Hepatocyte (in vitro differentiated cells): ENCODE measurements around the gene XRCC1.

Experiments
- EZH2phosphoT487 ChIP-seq: fragments of 200-600 bp; sonication (generic); IDR thresholded peaks from one replicate; pipeline ENCODE4 v1.6.1; 2018; ENCODE audit warnings: antibody characterized with exemption, mild to moderate bottlenecking, low read depth, moderate library complexity; ENCODE audit not compliant: unreplicated experiment, severe bottlenecking
- TF ChIP-seq, protein P1 (sequence below): fragments of 200-600 bp; sonication (generic); IDR thresholded peaks from 2 replicates; pipeline ENCODE4 v1.5.1; 2016; ENCODE audit warnings: antibody characterized with exemption, mild to moderate bottlenecking; ENCODE audit not compliant: poor library complexity

DNA sequence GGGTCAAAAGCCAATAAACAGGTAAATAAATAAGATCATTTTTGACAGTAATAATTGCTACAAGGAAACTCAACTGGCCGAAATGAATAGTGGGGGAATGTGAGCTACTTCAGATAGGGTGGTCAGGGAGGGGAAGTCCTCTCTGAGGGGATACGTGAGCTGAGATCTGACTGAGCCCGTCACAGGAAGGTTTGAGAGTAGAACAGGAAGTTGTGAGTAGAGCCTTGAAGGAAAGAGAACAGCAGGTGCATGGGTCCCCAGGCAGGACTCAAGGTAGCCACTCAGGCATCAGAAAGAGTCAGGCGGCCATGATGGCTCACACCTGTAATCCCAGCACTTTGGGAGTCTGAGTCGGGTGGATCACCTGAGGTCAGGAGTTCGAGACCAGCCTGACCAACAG, 14.4 kb upstream of the XRCC1 start:
- TF ChIP-seq, protein P1, sequence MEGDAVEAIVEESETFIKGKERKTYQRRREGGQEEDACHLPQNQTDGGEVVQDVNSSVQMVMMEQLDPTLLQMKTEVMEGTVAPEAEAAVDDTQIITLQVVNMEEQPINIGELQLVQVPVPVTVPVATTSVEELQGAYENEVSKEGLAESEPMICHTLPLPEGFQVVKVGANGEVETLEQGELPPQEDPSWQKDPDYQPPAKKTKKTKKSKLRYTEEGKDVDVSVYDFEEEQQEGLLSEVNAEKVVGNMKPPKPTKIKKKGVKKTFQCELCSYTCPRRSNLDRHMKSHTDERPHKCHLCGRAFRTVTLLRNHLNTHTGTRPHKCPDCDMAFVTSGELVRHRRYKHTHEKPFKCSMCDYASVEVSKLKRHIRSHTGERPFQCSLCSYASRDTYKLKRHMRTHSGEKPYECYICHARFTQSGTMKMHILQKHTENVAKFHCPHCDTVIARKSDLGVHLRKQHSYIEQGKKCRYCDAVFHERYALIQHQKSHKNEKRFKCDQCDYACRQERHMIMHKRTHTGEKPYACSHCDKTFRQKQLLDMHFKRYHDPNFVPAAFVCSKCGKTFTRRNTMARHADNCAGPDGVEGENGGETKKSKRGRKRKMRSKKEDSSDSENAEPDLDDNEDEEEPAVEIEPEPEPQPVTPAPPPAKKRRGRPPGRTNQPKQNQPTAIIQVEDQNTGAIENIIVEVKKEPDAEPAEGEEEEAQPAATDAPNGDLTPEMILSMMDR, result no peak
- no peak for TF ChIP-seq EZH2phosphoT487
